Measurements from ENCODE around the gene SKOR1.

GRCh38 chr15:67820122-67820991, 5.0 kb upstream of the SKOR1 start:
- TF ChIP-seq CTCF (IDR thresholded peaks at IDR 0.05 in 4 of 5, conservative IDR thresholded peaks at IDR 0.05 in 1 of 5) (no peak), POLR2A (IDR thresholded peaks at IDR 0.05) (no peak)

Data from gastrocnemius medialis (tissue), 4 donors.